Urinary bladder (tissue), 4 donors: ENCODE data around the gene ADD2. TPM values are rescaled to one million over a fixed set of nuclear protein-coding genes. Genes with fewer than 3 reads are reported as not detected.

Source experiments
- DNase-seq: peaks from one replicate; pipeline ENCODE4 v3.0.0-alpha.2; 2015; ENCODE audit errors: extremely low spot score
- H3K27ac ChIP-seq: one replicate; pipeline ENCODE4 v1.5.1; 2013; ENCODE audit warnings: low read depth, mild to moderate bottlenecking, moderate library complexity
- H3K36me3 ChIP-seq: one replicate; pipeline ENCODE4 v1.6.1; 2013; ENCODE audit warnings: mild to moderate bottlenecking, moderate library complexity; ENCODE audit not compliant: insufficient read depth
- H3K4me1 ChIP-seq: one replicate; pipeline ENCODE4 v1.6.1; 2013; ENCODE audit warnings: mild to moderate bottlenecking, moderate library complexity; ENCODE audit not compliant: insufficient read depth
- H3K4me3 ChIP-seq: one replicate; pipeline ENCODE4 v1.5.1; 2013; ENCODE audit warnings: low read depth, low read length
- WGBS: extraction: QIAGEN DNeasy Blood & Tissue Kit; methylation state at CpG from one replicate; pipeline ENCODE4 v1.1.7; 2013; 5-methylcytosine and 5-hydroxymethylcytosine counted together
- polyA plus RNA-seq: library from polyadenylated mRNA; stranded (reverse); fragments of 200-250 nt; gene quantifications from one replicate; pipeline ENCODE4 v1.2.3, GENCODE V29; 2013
- total RNA-seq: library from RNA; depleted of rRNA; stranded (reverse); fragments of >200 nt; gene quantifications from one replicate; pipeline ENCODE4 v1.2.3, GENCODE V29; 2014
- donor health status: healthy with polysubstance abuse.
- donor health status: healthy.

The ADD2 gene
- total and polyA plus RNA-seq, 2 donors = 0.33 to 3.5 TPM

- 40% methylated on average over 6 of the region's 6 CpGs for WGBS
- H3K4me3 ChIP-seq = no peak overlapping the region
- no peaks in the 10 kb centered on the region for H3K36me3 ChIP-seq
- no peak for DNase-seq
- H3K4me1 ChIP-seq = no peaks in the 10 kb centered on the region
- no peak overlapping the region for H3K27ac ChIP-seq
Observed at GRCh38 chr2:70732766-70733645, 35.0 kb downstream of the ADD2 start.

- Histone ChIP-seq H3K27ac (no peak overlapping the region), H3K4me3 (no peak overlapping the region), H3K4me1 (no peaks in the 10 kb centered on the region), H3K36me3 (no peaks in the 10 kb centered on the region)
- WGBS = 63% methylated on average over 2 of the region's 2 CpGs
- no peak for DNase-seq
Observed at GRCh38 chr2:70730730-70731129, 37.3 kb downstream of the ADD2 start.

GRCh38 chr2:70729647-70730046 lies 38.4 kb downstream of the ADD2 start:
- WGBS = 91% methylated on average over 1 of the region's 1 CpG
- no peak overlapping the region for H3K27ac ChIP-seq
- H3K4me3 ChIP-seq = no peak overlapping the region
- no peaks in the 10 kb centered on the region for H3K4me1 ChIP-seq
- no peak for DNase-seq
- no peaks in the 10 kb centered on the region for H3K36me3 ChIP-seq

- no peak for DNase-seq
- no peak overlapping the region for H3K27ac ChIP-seq
- H3K4me1 ChIP-seq = no peaks in the 10 kb centered on the region
- no peaks in the 10 kb centered on the region for H3K36me3 ChIP-seq
- no peak overlapping the region for H3K4me3 ChIP-seq
- 69% methylated on average over 7 of the region's 7 CpGs for WGBS
Observed at GRCh38 chr2:70728128-70728527, 39.9 kb downstream of the ADD2 start.

GRCh38 chr2:70726947-70727725 lies 40.9 kb downstream of the ADD2 start:
- Histone ChIP-seq H3K4me1 (no peaks in the 10 kb centered on the region), H3K27ac (no peak overlapping the region), H3K4me3 (no peak overlapping the region), H3K36me3 (no peaks in the 10 kb centered on the region)
- DNase-seq = no peak
- 66% methylated on average over 11 of the region's 11 CpGs for WGBS

- no peak for DNase-seq
- WGBS = 98% methylated on average over 3 of the region's 3 CpGs
- H3K27ac ChIP-seq = no peak overlapping the region
- no peaks in the 10 kb centered on the region for H3K36me3 ChIP-seq
- H3K4me3 ChIP-seq = no peak overlapping the region
- H3K4me1 ChIP-seq = no peaks in the 10 kb centered on the region
Observed at GRCh38 chr2:70725505-70725904, 42.5 kb downstream of the ADD2 start.

- no peak overlapping the region for H3K4me3 ChIP-seq
- H3K4me1 ChIP-seq = no peaks in the 10 kb centered on the region
- no peaks in the 10 kb centered on the region for H3K36me3 ChIP-seq
- 89% methylated on average over 7 of the region's 7 CpGs for WGBS
- DNase-seq = no peak
- no peak overlapping the region for H3K27ac ChIP-seq
Observed at GRCh38 chr2:70724366-70724765, 43.6 kb downstream of the ADD2 start.

- Histone ChIP-seq H3K36me3 (no peaks in the 10 kb centered on the region), H3K4me3 (no peak overlapping the region), H3K27ac (no peak overlapping the region), H3K4me1 (no peaks in the 10 kb centered on the region)
- WGBS = 74% methylated on average over 5 of the region's 5 CpGs
- DNase-seq = no peak
Observed at GRCh38 chr2:70723286-70723885, 44.6 kb downstream of the ADD2 start.

GRCh38 chr2:70720124-70720523 lies 47.9 kb downstream of the ADD2 start:
- Histone ChIP-seq H3K4me3 (no peak overlapping the region), H3K4me1 (no peaks in the 10 kb centered on the region), H3K27ac (no peak overlapping the region), H3K36me3 (no peaks in the 10 kb centered on the region)
- 67% methylated on average over 6 of the region's 6 CpGs for WGBS
- DNase-seq = no peak

GRCh38 chr2:70719231-70719630 lies 48.8 kb downstream of the ADD2 start:
- no peak for DNase-seq
- Histone ChIP-seq H3K27ac (no peak overlapping the region), H3K36me3 (no peaks in the 10 kb centered on the region), H3K4me1 (no peaks in the 10 kb centered on the region), H3K4me3 (no peak overlapping the region)
- WGBS = 91% methylated on average over 3 of the region's 3 CpGs

GRCh38 chr2:70718736-70719135 lies 49.3 kb downstream of the ADD2 start:
- Histone ChIP-seq H3K4me1 (no peaks in the 10 kb centered on the region), H3K27ac (no peak overlapping the region), H3K4me3 (no peak overlapping the region), H3K36me3 (no peaks in the 10 kb centered on the region)
- DNase-seq = no peak
- WGBS = 86% methylated on average over 2 of the region's 2 CpGs

- no peak overlapping the region for H3K27ac ChIP-seq
- no peak for DNase-seq
- H3K4me1 ChIP-seq = no peaks in the 10 kb centered on the region
- no peaks in the 10 kb centered on the region for H3K36me3 ChIP-seq
- no peak overlapping the region for H3K4me3 ChIP-seq
- WGBS = 83% methylated on average over 2 of the region's 2 CpGs
Observed at GRCh38 chr2:70718241-70718640, 49.8 kb downstream of the ADD2 start.

- WGBS = 71% methylated on average over 7 of the region's 7 CpGs
- Histone ChIP-seq H3K36me3 (no peaks in the 10 kb centered on the region), H3K27ac (no peak overlapping the region), H3K4me3 (no peak overlapping the region), H3K4me1 (no peaks in the 10 kb centered on the region)
- no peak for DNase-seq
Observed at GRCh38 chr2:70717431-70718038, 50.5 kb downstream of the ADD2 start.
